CD4-positive, alpha-beta T cell treated with Interleukin-15 for 4 hours (primary cell): Measurements from ENCODE around the gene HOATZ.

Source experiments
- DNase-seq: peaks from one replicate; pipeline ENCODE4 v3.0.0-alpha.2; 2020; ENCODE audit warnings: low spot score

The HOATZ gene

DNA sequence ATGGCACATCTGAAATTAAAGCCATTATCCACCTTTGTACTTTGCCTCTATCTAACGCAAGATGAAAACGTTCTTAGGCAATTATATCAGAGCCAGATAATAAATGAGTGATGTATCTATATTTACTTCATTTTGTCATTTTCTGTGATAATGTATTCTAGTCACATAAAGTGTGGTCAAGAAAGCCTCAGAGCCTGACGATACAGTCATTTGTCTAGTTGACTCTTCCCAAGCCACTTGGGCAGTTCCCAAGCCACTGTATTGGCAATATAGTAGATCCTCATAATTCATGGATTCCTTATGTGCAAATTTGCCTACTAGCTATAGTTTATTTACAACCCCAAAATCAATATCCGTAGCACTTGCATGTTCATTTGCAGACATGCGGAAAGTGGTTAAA is 7.8 kb downstream of the HOATZ start:
- DNase-seq: no peak

DNA sequence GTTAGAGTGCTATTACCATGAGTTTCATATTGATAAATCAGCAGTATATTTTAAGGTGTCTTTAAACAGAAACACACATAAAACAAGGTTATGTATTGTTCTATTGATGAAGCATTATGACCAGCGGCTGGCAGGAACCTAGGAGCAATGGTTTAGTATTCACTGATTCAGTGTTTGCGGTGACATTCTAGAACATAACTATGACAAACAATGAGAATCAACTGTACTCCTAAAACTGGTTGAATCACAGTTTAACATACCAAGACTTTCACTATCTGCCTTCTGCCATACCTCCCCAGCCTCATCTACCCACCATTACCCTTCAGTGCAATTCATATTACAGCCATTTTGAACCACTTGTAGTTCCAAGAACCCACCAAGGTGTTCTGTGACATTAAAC is 8.8 kb downstream of the HOATZ start:
- no peak for DNase-seq

DNA sequence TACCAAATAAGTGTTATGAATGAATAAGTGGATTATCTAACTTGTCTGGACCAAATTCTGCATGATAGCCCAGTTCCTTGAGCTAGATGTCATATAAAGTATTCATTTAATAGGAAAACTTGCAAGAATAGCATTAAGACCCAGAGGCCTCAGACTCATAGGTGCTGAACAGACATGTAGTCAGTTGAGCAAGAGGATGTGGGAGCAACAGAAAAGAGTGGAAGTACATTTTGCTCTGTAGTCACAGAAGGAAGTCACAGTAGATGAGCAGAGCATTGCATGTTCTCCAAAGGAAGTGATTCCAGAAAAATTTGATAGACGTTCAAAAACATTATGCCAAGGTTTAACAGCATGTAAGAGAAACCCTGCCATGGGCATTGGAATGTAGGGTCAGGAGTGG is 9.5 kb downstream of the HOATZ start:
- no peak for DNase-seq

DNA sequence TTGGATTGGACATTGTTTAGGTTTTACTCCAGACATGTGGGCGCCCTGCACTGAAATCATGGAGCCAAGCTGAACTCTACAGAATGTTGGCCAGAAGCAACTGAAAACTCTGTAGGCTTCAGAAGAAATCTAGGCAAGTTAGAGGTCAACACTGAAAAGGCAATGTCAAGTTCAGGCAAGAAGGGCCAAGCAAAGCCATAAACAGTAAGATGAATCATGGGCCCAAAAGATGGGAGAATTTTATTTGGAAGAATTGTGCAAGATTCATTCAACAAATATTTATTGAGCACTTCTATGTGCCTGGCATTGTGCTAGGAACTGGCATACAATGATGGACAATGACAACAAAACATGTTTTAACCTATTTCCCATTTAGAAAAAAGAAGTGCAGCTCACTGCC is 10.9 kb downstream of the HOATZ start:
- no peak for DNase-seq

DNA sequence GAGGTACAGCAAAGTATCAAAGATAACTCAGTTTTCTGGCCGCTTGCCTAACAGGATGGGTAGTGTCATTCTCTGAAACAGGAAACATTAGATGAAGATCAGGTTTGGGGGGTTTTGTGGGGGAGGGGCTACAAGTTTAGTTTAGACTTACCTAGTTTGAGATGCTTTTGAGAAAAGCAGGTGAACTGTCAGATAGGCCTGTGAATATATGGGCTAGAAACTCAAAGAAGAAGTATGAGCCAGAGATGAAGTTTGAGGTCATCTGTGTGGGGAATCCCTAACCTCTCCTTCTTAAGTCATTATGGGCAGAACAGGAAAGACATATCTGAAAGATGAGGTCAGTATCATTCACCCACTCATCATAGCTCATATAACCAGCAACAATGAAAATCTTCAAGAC is 11.9 kb downstream of the HOATZ start:
- DNase-seq: no peak

DNA sequence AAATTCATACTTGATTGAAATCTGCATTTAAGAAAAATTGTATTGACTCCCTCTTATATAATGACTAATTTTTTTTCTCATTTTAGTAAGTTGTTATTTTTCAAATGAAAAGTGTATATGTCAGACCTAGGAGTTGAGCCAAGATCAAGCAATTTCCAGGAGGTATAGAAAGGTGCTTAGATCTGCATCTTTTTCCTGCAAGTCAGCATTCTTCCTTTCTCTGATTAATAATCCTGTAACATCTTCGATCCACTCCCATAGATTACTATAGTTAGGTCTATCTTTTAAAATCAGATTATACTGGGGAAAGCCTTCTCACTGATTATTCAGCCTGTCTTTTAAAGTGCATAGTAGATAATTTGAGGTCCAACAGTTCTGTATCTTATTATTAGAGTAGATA is 12.7 kb downstream of the HOATZ start:
- no peak for DNase-seq

DNA sequence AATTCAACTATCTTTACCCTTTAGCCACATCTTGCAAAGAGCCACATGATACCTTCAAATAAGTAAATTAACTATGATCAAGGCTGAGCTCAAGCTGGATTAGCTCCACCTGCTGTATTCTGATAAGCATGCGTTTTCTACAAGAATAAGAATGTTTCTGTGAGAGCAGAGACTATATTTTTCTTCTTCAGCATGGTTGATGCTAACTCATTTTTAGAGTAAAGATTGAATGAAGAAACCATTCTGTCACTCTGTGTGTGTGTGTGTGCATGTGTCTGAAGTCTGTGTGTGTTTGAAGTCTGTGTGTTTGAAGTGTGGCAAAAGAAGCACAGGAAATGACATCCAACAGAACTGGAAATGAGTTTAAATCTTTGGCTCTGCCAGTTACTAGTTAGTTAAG is 14.0 kb downstream of the HOATZ start:
- peak; percentile 18 for DNase-seq

DNA sequence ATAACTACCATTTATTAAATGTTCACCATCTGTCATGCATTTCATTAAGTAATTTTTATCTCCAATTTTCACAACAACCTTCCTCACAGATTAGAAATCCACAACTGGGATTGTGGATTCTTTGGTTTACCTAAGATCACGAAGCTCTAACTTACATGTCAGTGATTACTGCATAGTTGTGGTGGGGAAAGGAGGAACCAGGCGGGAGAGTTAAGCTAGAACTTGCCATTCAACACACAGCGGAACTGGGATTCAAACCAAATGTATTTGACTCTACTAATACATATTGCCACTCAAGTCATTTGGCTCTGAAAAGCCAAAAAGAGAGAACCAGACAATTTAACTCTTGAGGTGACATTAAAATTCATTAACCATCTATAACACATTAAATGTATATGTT is 15.5 kb downstream of the HOATZ start:
- DNase-seq: no peak

DNA sequence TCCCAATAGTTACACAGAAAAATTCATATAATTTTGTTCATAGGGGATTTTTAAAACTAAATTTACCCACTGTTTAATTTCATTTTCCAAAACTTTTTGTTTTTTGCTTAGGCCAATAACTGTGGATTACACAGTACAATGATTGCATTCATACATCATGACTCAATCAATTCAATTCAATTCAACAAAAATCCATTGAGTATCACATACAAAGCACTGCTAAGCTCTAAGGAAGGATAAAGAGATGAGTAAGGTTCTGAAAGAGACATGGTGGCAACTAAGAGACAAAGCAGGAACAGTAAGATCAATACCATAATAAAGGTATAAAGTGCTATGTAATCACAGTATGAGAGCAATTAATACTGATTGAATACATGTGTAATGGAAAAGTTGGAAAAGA is 16.6 kb downstream of the HOATZ start:
- DNase-seq: no peak

DNA sequence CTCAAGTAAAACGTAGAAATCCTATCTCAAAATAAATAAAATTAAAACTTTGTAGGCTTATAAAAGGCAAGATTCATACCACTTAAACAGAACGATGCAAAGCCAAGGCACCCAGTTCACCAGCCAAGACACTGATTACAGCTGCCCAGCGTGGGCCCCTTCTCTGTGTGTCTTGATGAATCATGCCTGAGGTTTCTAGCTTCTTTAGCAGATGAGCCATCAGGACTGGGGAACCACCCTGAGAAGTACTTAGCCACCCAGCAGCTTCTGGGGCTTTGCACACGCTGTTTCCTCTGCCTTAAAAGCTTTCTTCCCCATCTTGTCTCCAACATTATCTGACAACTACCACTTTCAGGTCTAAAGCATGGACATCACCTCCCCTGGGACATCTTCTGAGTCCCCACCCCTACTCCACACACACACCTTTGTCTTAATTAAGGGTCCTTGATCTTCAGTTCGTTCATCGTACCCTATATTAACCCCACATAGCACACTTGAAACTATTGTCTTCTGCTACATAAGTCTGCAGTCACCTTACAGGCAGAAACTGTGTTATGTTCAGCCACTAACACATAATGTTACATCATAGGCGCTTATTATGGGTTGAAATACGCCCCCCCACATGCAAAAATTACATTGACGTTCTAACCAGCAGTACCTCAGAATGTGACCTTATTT is 17.2 kb downstream of the HOATZ start:
- DNase-seq: peak; percentile 24

DNA sequence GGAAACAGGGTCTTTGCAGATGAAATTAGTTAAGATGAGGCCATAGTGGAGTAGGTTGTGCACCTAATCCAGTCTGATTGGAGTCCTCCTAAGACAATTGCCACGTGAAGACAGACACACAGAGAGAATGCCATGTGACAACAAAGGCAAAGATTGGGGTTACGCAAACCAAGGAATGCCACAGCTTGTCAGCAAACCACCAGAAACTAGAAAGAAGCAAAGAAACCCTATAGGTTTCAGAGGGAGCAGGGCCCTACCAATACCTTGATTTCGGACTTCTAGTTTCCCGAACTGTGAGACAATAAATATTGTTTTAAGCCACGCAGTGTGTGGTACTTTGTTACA is 17.8 kb downstream of the HOATZ start:
- DNase-seq: no peak

DNA sequence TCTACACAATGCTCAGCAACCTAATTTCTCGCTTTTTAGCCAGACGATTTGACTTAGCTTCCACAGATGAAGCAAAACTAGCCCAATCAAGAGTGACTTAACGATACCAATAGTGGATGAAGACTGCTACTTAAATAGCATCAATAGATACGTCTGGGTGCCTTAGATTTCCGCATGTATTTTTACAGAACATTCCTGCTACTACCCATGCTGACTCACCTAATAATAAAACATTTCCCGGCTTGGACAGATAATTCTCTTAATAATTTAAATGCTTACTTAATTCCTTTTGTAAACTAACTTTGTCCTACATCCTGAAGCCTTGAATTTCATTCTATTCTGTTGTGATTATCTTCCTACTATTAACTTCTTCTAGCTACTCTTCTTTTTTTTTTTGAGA is 20.7 kb downstream of the HOATZ start:
- DNase-seq: no peak

DNA sequence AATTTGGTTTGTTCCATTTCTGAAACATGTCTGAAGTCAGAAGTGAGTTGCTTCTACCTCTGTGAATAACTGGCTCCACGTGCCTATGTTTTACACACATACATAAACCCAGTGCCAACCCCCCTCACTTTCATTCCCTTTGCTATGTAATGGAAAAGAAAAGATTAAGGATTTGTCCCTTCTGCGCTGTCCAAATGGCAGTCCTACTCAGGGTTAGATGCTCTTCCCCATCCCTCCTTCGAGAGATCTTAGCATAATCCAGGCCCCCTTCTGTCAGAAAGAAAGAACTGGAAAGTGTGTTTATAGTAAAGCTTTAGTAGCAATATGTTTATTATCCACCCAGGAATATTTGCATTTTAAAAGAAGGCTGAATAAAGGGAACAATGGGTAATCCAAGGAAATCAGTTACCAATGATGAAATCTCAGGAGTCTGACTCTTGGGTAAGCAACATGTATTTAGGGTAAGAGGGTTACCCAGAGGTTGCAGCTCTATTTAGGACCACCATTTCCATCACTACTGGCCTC is 22.8 kb downstream of the HOATZ start:
- DNase-seq: no peak

DNA sequence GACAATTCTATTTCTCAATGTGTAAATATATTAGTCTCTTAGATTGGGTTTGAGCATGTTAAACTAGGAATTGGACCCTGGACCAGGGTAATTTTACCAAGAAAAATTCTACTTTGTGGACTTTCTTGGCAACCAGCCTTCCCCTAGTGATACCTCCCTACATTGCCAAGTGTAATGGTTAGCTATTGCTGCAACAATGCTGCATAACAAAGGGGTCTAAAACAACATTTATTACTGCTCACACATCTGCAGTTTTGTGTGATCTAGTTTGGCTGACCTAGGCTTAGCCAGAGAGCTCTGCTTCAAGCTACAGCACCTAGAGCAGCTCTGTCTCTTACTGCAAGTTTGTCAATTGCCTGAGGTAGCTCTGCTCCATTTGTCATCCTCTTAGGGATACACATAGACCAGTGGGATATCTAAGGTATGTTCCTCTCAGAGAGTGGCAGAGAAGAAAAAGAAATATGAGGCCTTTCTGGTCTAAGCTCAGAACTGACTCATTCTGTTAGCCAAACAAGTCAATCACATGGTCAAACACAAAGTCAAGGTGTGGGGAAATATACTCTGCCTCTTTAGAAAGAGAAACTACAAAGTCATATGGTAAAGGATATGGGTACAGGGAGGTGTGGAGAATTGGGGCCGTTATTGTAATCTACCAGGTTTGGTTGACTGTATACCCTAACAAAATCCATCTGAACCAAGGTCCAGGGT is 24.0 kb downstream of the HOATZ start:
- no peak for DNase-seq

DNA sequence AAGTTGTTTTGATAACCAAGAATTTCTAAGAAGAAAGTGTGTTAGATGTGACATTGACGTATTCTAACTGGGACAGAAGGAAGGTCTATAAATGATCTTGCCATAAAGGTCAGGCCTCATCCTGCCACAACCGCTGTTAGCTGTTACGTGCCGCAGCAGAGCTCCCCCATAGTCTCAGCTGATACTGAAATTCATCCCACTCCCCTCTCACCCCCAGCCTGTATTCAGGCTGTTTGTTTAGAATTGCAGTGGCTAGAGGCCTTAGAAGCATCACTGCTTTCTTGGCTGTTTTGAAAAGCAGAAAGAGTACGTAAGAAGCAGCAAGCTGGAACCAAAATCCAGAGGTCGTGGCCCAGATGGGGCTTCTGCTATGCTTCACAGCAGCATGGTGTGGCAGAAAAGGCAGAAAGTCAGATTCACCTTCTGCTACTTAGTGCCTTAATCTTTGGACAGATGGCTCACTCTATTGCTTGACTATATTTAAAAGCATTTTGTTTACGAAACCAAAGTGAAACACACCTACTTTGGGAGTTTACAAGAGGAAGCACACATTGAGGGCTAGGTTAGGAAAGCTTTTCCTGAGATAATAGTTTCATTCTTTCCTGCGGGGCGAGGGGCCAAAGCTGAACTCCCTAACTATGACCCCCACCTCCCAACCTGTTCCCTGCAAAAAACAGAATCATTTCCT is 25.0 kb downstream of the HOATZ start:
- DNase-seq: peak; percentile 12

DNA sequence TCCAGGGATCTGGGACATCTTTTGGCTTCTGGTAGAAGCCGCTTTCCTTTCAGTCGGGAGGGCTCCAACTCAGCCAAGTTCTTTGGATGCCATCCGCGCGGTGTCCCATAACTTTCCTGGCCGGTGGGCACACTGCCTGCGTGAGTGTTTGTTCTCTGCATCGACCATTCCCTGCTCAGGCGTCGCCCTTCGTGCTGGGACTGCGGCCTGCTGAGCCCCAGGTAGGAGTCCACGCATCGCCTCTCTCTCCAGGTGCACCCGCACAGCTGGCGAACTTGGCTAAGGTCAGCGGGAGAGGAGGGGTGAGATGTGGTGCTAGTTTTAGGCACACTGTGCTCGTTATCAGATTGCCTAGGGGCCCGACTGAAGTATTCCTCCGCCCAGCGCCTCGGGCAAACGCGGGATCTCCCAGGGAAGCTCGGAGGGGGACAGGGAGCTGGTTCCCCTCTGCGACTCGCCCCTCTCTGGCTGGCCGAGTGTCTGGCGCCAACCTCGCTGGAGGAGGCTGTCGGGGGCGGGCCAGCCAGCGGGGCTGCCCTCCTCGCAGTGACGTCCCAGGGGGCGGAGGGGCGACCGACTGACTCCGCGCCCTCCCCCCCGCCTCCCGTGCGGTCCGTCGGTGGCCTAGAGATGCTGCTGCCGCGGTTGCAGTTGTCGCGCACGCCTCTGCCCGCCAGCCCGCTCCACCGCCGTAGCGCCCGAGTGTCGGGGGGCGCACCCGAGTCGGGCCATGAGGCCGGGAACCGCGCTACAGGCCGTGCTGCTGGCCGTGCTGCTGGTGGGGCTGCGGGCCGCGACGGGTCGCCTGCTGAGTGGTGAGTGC is 25.7 kb downstream of the HOATZ start, which contains the start of gene LAYN:
LAYN (plus strand) TSS at position 607 of the 823 bp plus-strand sequence; CDS start at position 731, 124 bp downstream.
- DNase-seq: no peak

DNA sequence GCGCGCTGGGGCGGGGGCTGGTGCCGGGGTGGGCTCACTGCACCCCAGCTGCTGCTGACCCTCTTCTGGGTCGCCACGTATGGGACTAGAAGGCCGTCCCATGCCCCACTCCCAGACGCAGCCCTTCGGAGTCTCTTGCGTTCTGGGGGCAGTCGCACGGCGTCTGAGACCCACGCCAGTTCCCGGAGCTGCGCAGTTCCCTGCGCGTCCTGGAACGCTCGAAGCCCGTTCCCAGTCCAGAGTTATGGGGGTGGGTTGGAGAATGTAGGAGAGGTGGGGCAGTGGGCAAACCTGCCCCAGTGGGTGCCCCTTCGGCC is 26.3 kb downstream of the HOATZ start:
- DNase-seq: no peak

DNA sequence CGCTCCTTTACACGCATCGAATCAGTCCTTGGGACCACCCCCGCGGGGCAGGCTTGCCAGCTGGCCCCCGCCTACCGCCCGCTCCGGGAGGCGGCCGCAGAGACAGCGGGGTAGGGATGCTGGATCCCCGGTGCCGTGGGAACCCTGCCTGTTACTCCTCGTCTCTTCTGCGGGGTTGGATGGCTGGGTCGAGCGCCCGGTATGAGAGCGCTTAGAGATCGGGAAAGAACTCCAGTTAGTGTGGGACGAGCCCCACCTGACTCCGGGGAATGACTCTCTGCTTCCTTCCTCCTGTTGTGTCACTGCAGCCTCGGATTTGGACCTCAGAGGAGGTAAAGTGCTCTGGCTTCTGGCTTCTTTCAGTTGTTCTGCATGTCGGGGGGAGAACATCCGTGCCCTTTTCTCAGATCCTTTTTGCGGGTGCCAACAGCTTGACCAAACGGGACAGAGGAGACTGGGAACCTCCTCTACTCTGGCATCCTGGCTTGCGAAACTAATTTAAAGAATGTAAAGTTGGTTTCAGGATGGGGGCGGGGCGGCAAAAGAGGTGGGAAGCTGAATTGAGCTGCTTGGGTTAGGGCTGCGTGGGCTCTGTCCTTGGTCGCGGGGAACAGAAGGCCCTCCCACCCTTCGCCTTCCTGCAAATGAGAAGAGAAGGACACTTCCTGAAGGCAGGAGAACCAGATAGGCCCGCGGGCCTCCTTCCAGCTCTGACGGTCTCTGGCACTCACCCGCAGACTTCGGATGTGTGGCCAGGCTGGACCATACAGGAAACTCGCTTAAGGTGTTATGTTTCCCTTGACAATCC is 26.9 kb downstream of the HOATZ start:
- DNase-seq: no peak

DNA sequence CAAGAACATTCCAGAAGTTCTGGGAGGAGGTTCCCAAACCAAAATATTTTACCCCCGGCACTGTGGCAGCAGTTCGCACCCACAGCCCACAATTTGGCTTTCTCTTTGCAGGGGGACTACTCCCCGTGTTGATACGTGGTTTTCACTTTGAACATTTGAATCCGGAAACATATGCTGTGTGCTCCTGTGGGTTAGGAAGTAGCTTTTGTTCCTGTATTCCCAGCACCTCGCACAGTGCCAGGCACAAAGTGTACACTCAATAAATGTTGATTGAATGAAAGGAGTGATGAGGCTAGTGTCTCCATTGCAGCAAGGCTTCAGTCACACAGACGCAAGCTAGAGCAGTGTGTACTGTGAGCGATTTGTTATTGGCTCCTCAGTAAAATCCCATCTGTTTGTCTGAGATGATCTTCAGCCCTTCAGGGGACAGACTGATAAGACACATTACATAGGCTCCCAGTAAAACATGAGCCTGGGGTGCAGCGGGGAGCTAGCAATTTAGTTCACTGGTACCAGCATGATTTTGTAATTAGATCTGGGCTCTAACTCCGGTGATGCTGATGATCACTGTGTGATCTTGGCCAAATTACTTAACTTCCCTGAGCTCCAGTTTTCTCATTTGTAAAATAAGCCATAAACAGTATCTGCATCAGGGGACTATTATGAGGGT is 28.2 kb downstream of the HOATZ start:
- no peak for DNase-seq

DNA sequence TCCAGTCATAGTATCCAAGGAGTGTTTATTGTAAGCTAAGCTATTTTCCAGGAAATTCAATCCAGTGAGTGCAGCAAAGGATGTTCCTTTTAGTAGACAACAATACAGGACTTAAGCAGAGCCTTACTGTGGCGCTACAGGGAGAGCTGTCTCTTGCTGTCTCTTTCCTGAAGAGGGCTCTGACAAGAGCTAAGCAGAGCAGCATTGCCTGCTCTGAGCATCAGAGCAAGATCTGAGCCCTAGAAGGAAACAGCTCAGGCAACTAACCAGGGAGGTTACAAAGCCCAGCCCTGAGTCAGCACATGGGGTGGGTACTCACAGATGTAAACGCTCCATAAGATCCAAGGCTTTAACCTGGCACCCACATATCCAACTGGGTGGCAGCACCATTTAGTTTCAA is 33.9 kb downstream of the HOATZ start:
- DNase-seq: no peak
